Cardiac muscle cell (in vitro differentiated cells and primary cell): Measurements from ENCODE around the gene GLYAT. TPM values are rescaled to one million over a fixed set of nuclear protein-coding genes. Genes with fewer than 3 reads are reported as not detected.

ENCODE experiments used
- DNase-seq, 2 donors: peaks; one replicate each; pipeline versions ENCODE4 v3.0.0 to v3.0.0-alpha.2; 2010 to 2017; ENCODE audit warnings: low read depth in 1 of 2, low spot score in 1 of 2
- H3K27ac ChIP-seq: fragments of 200-600 bp; sonication (generic); 2 replicates; pipeline ENCODE4 v1.5.1; 2016
- H3K27me3 ChIP-seq: fragments of 200-600 bp; sonication (generic); 2 replicates; pipeline ENCODE4 v1.6.0; 2016; ENCODE audit warnings: control low read depth
- H3K36me3 ChIP-seq: fragments of 200-600 bp; sonication (generic); 2 replicates; pipeline ENCODE4 v1.5.1; 2016; ENCODE audit warnings: control low read depth
- H3K4me1 ChIP-seq: fragments of 200-600 bp; sonication (generic); 2 replicates; pipeline ENCODE4 v1.8.1; 2017; ENCODE audit warnings: low read depth, mild to moderate bottlenecking, mixed run types
- H3K4me3 ChIP-seq: fragments of 200-600 bp; sonication (generic); 2 replicates; pipeline ENCODE4 v1.5.1; 2016; ENCODE audit warnings: mild to moderate bottlenecking
- H3K9me3 ChIP-seq: fragments of 200-600 bp; sonication (generic); 2 replicates; pipeline ENCODE4 v1.5.1; 2017; ENCODE audit warnings: low read depth, mild to moderate bottlenecking, control low read depth
- CTCF ChIP-seq: IDR thresholded peaks from 2 replicates; pipeline ENCODE4 v1.5.1; 2012; ENCODE audit warnings: low read depth, mild to moderate bottlenecking, low read length
- polyA plus RNA-seq: library from polyadenylated mRNA; unstranded; fragments of >200 nt; fragmentation: Nextera tagmentation; extraction: Ambion mirVana; gene quantifications from 2 replicates; pipeline ENCODE4 v1.2.1, GENCODE V29; 2016
- total RNA-seq: library from RNA; depleted of rRNA; stranded (reverse); fragments of >200 nt; gene quantifications from 2 replicates; pipeline ENCODE4 v1.2.3, GENCODE V29; 2016

GLYAT gene
- total and polyA plus RNA-seq, 2 experiments from 2014 or later = not detected

DNA sequence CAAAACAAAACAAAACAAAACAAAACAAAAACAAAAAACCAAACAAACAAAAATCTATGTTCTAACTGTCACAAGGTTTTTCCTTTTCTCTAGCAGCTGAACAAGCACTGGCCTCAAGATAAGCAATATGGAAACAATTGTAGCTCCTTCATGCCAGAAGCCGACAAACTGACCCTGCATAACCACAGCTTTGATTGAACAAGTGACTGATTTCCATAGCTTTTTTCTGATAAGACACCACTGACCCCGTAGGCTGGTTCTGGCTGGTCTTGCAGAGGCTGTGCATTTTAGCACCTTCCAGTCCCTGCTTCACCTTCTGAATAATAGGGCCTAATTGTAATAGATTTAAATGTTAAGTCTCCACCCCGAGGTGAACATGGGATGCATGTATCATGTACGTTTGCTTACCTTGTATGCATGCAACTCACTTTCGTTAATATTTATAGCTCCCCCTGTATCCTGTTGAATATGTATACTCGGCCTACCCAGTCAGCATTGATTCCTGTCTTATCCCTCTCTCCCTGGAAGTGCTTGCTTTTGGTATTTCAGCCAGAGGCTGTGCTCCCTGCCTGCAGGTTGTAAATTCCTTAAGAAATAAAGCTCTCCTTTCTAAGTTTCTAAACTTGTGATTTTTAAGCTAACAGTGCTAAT lies 59.6 kb downstream of the GLYAT start:
- DNase-seq = no peak
- Histone ChIP-seq H3K27me3 (no peaks in the 10 kb centered on the region), H3K36me3 (no peaks in the 10 kb centered on the region), H3K4me1 (no peaks in the 10 kb centered on the region), H3K4me3 (no peak overlapping the region), H3K27ac (no peak overlapping the region), H3K9me3 (no peaks in the 10 kb centered on the region)
- no peak for TF ChIP-seq CTCF

- H3K9me3 ChIP-seq = no peaks in the 10 kb centered on the region
- no peak overlapping the region for H3K27ac ChIP-seq
- no peaks in the 10 kb centered on the region for H3K36me3 ChIP-seq
- H3K27me3 ChIP-seq = no peaks in the 10 kb centered on the region
- DNase-seq = no peak
- no peak overlapping the region for H3K4me3 ChIP-seq
- H3K4me1 ChIP-seq = no peaks in the 10 kb centered on the region
- TF ChIP-seq CTCF = no peak
These were observed 71.7 kb downstream of the GLYAT start for GRCh38 chr11:58659910-58660570.

GRCh38 chr11:58659404-58659803 lies 72.3 kb downstream of the GLYAT start:
- no peak overlapping the region for H3K27ac ChIP-seq
- H3K4me3 ChIP-seq = no peak overlapping the region
- H3K36me3 ChIP-seq = no peaks in the 10 kb centered on the region
- no peak for DNase-seq
- no peaks in the 10 kb centered on the region for H3K9me3 ChIP-seq
- H3K4me1 ChIP-seq = no peaks in the 10 kb centered on the region
- TF ChIP-seq CTCF = no peak
- no peaks in the 10 kb centered on the region for H3K27me3 ChIP-seq

Other genes with a start within 250 kb of the GLYAT start
- not detected in 2 replicates for gene OR5B21, start 223.8 kb downstream of the GLYAT start, total RNA-seq
- not detected in 2 replicates for gene OR5B21, start 223.8 kb downstream of the GLYAT start, polyA plus RNA-seq
- gene LPXN, start 156.1 kb downstream of the GLYAT start, total RNA-seq = 3.5 and 4.1 TPM in 2 replicates
- 3.0 TPM in 2 replicates for gene LPXN, start 156.1 kb downstream of the GLYAT start, polyA plus RNA-seq
- gene ZFP91, start 152.9 kb downstream of the GLYAT start, total RNA-seq = 17.3 and 22.6 TPM in 2 replicates
- gene ZFP91, start 152.9 kb downstream of the GLYAT start, polyA plus RNA-seq = 12.3 and 19.6 TPM in 2 replicates
- gene CNTF, start 109.3 kb downstream of the GLYAT start, total RNA-seq = 0.33 and 0.63 TPM in 2 replicates
- gene CNTF, start 109.3 kb downstream of the GLYAT start, polyA plus RNA-seq = 0.23 TPM in 1 of 2 replicates, not detected in the other
- gene GLYATL2, start 112.8 kb upstream of the GLYAT start, total RNA-seq = not detected in 2 replicates
- not detected in 2 replicates for gene GLYATL2, start 112.8 kb upstream of the GLYAT start, polyA plus RNA-seq
- gene GLYATL1, start 207.5 kb upstream of the GLYAT start, total RNA-seq = 1.3 and 1.8 TPM in 2 replicates
- gene GLYATL1, start 207.5 kb upstream of the GLYAT start, polyA plus RNA-seq = 2.1 and 2.9 TPM in 2 replicates